ENCODE measurements around the gene ZDHHC11. TPM values are rescaled to one million over a fixed set of nuclear protein-coding genes. Genes with fewer than 3 reads are reported as not detected.
"Not testable (repeated sequence)": the region's sequence is repeated elsewhere in the genome, so short reads cannot be mapped to it uniquely, and the experiment has no call there.

ZDHHC11 gene
- total RNA-seq, 1 donor from 2014 or later = 27.5 TPM

GRCh38 chr5:855771-856530 lies 5.2 kb upstream of the ZDHHC11 start:
- TF ChIP-seq CTCF (conservative IDR thresholded peaks at IDR 0.05) = no peak
- no peak for DNase-seq (ENCODE audit: extremely low spot score, unreplicated experiment)
- Mint-ChIP-seq H3K36me3 (no peaks in the 10 kb centered on the region), H3K4me3 (no peak overlapping the region), H3K4me1 (ENCODE audit: unreplicated experiment) (peaks cover 4% of the 10 kb centered on the region), H3K9me3 (no peaks in the 10 kb centered on the region), H3K27ac (no peak overlapping the region), H3K27me3 (no peaks in the 10 kb centered on the region)

- Mint-ChIP-seq H3K36me3 (no peaks in the 10 kb centered on the region), H3K9me3 (no peaks in the 10 kb centered on the region), H3K27ac (no peak overlapping the region), H3K4me1 (ENCODE audit: unreplicated experiment) (peaks cover 4% of the 10 kb centered on the region), H3K4me3 (no peak overlapping the region), H3K27me3 (no peaks in the 10 kb centered on the region)
- DNase-seq (ENCODE audit: extremely low spot score, unreplicated experiment) = no peak
- TF ChIP-seq CTCF (conservative IDR thresholded peaks at IDR 0.05) = no peak
Observed at GRCh38 chr5:854966-855743, 4.4 kb upstream of the ZDHHC11 start.

GRCh38 chr5:854217-854616 lies 3.4 kb upstream of the ZDHHC11 start:
- no peak for TF ChIP-seq CTCF (conservative IDR thresholded peaks at IDR 0.05)
- Mint-ChIP-seq H3K4me3 (no peak overlapping the region), H3K27me3 (no peaks in the 10 kb centered on the region), H3K36me3 (no peaks in the 10 kb centered on the region), H3K4me1 (ENCODE audit: unreplicated experiment) (peaks cover 2% of the 10 kb centered on the region), H3K27ac (no peak overlapping the region), H3K9me3 (no peaks in the 10 kb centered on the region)
- no peak for DNase-seq (ENCODE audit: extremely low spot score, unreplicated experiment)

- not testable (repeated sequence) for H3K36me3 Mint-ChIP-seq; H3K27me3 Mint-ChIP-seq; H3K4me3 Mint-ChIP-seq; H3K4me1 Mint-ChIP-seq (ENCODE audit: unreplicated experiment); H3K9me3 Mint-ChIP-seq; DNase-seq (ENCODE audit: extremely low spot score, unreplicated experiment); H3K27ac Mint-ChIP-seq
Observed at GRCh38 chr5:853416-854090, 2.8 kb upstream of the ZDHHC11 start.

DNA sequence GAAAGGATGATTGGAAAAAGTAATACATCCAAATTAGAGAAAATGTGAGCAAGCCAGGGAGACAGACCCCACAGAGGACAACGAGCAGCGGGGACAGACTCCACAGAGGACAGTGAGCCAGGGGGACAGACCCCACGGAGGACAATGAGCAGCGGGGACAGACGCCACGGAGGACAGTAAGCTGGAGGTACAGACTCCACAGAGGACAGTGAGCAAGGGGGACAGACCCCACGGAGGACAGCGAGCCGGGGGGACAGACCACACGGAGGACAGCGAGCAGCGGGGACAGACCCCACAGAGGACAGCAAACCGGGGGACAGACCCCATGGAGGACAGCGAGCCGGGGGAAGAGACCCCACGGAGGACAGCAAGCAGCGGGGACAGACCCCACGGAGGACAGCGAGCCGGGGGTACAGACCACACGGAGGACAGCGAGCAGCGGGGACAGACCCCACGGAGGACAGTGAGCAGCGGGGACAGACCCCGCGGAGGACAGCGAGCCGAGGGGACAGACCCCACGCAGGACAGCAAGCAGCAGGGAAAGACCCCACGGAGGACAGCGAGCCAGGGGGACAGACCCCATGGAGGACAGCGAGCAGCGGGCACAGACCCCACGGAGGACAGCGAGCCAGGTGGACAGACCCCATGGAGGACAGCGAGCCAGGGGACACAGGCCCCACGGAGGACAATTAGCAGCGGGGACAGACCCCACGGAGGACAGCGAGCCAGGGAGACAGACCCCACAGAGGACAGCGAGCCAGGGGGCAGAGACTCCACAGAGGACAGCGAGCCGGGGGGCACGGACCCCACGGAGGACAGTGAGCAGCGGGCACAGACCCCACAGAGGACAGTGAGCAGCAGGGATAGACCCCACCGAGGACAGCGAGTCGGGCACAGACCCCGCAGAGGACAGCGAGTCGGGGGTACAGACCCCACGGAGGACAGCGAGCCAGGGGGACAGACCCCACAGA lies 1.9 kb upstream of the ZDHHC11 start:
- H3K9me3 Mint-ChIP-seq = no peaks in the 10 kb centered on the region
- peaks cover 5% of the 10 kb centered on the region for H3K4me1 Mint-ChIP-seq (ENCODE audit: unreplicated experiment)
- DNase-seq (ENCODE audit: extremely low spot score, unreplicated experiment) = no peak
- H3K27ac Mint-ChIP-seq = no peak overlapping the region
- no peak overlapping the region for H3K4me3 Mint-ChIP-seq
- H3K36me3 Mint-ChIP-seq = no peaks in the 10 kb centered on the region
- no peak for TF ChIP-seq CTCF (conservative IDR thresholded peaks at IDR 0.05)
- no peaks in the 10 kb centered on the region for H3K27me3 Mint-ChIP-seq

All from type B pancreatic cell (in vitro differentiated cells).